MG63 (cell line): Measurements from ENCODE around the gene CCDC9. TPM values are rescaled to one million over a fixed set of nuclear protein-coding genes. Genes with fewer than 3 reads are reported as not detected.
"Not testable (repeated sequence)": the region's sequence is repeated elsewhere in the genome, so short reads cannot be mapped to it uniquely, and the experiment has no call there.

ENCODE experiments used
- DNase-seq: peaks from one replicate; pipeline ENCODE4 v3.0.0-alpha.2; 2020
- H3K27me3 ChIP-seq: fragments of 250-450 bp; sonication (Bioruptor Pico); 2 replicates; pipeline ENCODE4 v1.5.1; 2020; ENCODE audit warnings: mild to moderate bottlenecking, moderate library complexity
- H3K36me3 ChIP-seq: fragments of 250-450 bp; sonication (Bioruptor Pico); 2 replicates; pipeline ENCODE4 v1.5.1; 2020; ENCODE audit warnings: mild to moderate bottlenecking, moderate library complexity
- H3K4me3 ChIP-seq: fragments of 250-450 bp; sonication (Bioruptor Pico); 2 replicates; pipeline ENCODE4 v1.5.1; 2020; ENCODE audit warnings: mild to moderate bottlenecking, moderate library complexity
- H3K9me3 ChIP-seq: fragments of 250-450 bp; sonication (Bioruptor Pico); 2 replicates; pipeline ENCODE4 v1.5.1; 2020; ENCODE audit warnings: mild to moderate bottlenecking, moderate library complexity
- total RNA-seq: library from RNA; depleted of rRNA; stranded (reverse); fragments of >200 nt; shearing (Covaris generic); gene quantifications from 2 replicates; pipeline ENCODE4 v1.2.3, GENCODE V29; 2014; ENCODE audit warnings: low replicate concordance

The CCDC9 gene
- total RNA-seq, 1 experiment from 2014 or later: 22.9 TPM

- peaks cover 16% of the 10 kb centered on the region for H3K36me3 ChIP-seq
- H3K4me3 ChIP-seq: peak overlapping the region; percentile 59
- H3K27me3 ChIP-seq: no peaks in the 10 kb centered on the region
- no peaks in the 10 kb centered on the region for H3K9me3 ChIP-seq
- DNase-seq: no peak
Observed at GRCh38 chr19:47272448-47273312, 16.4 kb downstream of the CCDC9 start.

GRCh38 chr19:47273313-47274070 is 17.2 kb downstream of the CCDC9 start:
- DNase-seq: peak; percentile 95
- peaks cover 8% of the 10 kb centered on the region for H3K36me3 ChIP-seq
- no peaks in the 10 kb centered on the region for H3K9me3 ChIP-seq
- no peaks in the 10 kb centered on the region for H3K27me3 ChIP-seq
- peak overlapping the region; percentile 59 for H3K4me3 ChIP-seq

DNA sequence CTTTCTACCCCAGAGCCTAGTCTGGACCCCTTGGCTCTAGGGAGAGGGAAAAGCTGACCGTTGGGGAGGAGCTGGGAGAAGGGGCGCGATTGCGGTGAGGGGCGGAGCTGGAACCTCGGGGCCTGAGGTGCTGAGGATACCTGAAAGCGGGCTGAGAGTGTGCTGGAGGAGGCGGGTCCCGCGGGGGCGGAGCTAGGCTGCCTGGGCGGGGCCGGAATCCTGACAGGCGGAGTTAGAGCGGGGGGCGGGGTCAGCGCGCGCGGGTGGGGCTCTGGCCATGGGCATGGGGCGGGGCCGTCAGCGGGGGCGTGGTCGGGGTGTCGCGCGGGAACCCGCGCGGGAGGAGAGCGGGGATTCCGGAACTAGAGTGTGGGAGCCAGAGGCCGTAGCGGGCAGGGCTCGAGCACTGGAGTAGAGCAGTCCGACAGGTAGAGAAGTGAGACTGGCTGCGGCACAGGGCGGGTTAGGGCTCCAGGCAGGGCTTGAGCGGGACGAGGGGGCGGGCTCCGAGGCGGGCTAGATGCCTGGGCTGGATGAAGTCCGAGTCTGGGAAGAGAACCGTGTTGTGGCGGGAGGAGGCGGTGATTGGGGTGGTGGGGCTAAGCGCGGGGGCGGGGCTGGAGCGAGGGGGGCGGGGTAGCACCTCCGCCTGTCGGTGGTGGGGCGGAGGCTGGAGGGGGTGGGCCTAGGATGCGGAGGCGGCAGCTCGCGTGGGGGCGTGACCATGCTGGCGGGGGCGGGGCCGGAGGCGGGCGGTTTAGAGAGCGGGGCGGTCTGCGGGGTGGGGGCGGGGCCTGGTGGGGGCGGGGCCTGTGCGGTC is 18.0 kb downstream of the CCDC9 start, which contains the start of gene INAFM1:
TSS of gene INAFM1 (plus strand) at position 815 of the 820 bp plus-strand sequence. CDS start 35 bp downstream, outside the sequence.
- H3K4me3 ChIP-seq: peak within 1 kb of the TSS; percentile 59
- no peaks in the 10 kb centered on the region for H3K27me3 ChIP-seq
- H3K9me3 ChIP-seq: no peaks in the 10 kb centered on the region
- peaks cover 10% of the 10 kb centered on the region for H3K36me3 ChIP-seq
- DNase-seq: peak; percentile 95

- DNase-seq: no peak
- H3K27me3 ChIP-seq: no peaks in the 10 kb centered on the region
- H3K36me3 ChIP-seq: peaks cover 7% of the 10 kb centered on the region
- H3K9me3 ChIP-seq: no peaks in the 10 kb centered on the region
- peak overlapping the region; percentile 32 for H3K4me3 ChIP-seq
Observed at GRCh38 chr19:47274891-47275761, 18.8 kb downstream of the CCDC9 start.

DNA sequence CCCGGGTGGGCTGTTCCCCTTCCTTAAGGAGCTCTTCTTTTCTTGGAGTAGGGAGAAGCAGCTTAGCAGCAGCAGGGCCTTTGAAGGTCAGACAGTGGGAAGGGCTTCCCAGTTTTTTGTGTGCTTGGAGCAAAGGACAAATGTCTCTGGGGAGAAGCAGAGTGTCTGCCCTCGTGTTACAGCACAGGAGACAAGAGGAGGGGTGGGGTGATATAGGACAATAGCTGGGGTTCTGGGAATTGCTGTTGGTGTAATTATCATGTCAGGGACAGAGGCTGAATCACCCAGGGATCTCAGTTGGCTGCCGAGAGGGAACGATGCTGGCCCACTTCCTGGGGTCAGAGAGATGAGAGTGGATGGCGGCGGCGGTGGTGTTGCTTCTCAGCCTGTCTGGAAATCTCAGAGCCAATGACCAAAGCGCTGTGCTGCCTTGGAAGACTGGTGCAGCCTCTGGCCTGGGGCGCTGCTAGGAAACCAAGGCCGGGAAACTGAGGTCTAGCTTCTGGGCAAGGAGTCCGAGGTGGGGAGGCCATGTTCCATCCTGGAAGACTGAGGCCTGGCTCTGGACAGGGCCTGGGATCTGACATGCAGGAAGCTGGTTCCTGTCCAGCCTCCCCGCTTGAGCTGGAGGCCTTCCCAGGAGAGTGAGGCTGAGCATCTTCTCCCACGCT is 19.6 kb downstream of the CCDC9 start:
- DNase-seq: peak; percentile 59
- no peak overlapping the region for H3K4me3 ChIP-seq
- no peaks in the 10 kb centered on the region for H3K9me3 ChIP-seq
- H3K27me3 ChIP-seq: no peaks in the 10 kb centered on the region
- peaks cover 3% of the 10 kb centered on the region for H3K36me3 ChIP-seq

- not testable (repeated sequence) for H3K4me3 ChIP-seq, H3K9me3 ChIP-seq, DNase-seq, H3K27me3 ChIP-seq, H3K36me3 ChIP-seq
Observed at GRCh38 chr19:47276513-47276912, 20.2 kb downstream of the CCDC9 start.

DNA sequence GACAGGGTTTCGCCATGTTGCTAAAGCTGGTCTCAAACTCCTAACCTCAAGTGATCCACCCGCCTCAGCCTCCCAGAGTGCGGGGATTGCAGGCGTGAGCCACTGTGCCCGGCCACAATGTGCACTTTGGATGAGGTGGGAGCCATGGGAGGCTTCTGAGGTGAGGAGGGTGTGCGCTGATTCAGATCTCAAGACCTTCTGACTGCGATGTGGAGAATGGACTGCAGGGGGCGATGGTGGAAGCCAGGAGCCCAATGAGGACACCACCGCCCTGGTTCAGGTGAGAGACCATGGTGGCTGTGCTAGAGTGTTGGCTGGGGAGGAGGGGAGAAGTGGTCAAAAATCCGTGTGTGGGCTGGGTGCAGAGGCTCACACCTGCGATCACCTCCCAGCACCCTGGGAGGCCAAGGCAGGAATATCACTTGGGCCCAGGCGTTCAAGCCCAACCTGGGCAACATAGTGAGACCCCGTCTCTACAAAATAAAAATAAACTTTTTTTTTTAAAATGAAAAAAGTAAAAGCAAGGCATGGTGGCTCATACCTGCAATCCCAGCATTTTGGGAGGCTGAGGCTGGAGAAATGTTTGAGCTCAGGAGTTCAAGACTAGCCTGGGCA is 24.0 kb downstream of the CCDC9 start:
- DNase-seq: peak; percentile 28
- Histone ChIP-seq H3K36me3 (peaks cover 6% of the 10 kb centered on the region), H3K4me3 (no peak overlapping the region), H3K9me3 (no peaks in the 10 kb centered on the region), H3K27me3 (no peaks in the 10 kb centered on the region)

DNA sequence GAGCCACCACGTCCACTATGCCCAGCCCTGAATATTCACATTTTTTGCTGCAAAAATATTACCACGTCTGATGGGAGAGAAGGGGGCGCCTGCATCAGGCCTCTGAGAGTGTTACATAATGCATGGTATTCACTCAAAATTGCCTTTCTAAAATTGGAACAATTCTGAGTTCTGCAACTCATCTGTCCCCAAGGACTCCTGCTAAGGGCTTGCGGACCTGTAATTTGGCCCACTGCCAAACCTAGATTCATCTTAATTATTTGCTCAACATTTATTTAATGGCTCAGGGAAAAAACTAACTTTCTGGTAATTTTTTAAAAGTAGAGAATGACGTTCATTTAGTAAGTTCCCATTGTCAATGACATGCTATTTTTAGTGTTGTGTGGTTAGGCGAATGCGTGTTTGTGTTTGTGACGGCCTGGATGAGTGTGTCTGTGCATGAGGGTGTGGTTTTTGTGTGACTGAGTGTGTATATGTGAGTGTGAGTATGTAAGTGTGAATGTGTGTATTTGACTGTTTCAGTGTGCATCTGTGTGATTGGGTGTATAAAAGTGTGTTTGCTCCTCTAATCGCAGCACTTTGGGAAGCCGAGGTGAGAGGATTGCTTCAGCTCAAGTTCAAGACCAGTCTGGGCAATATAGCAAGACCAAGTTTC is 27.2 kb downstream of the CCDC9 start:
- no peak for DNase-seq
- Histone ChIP-seq H3K27me3 (no peaks in the 10 kb centered on the region), H3K9me3 (no peaks in the 10 kb centered on the region; the same call in 1 of the 2 replicates), H3K4me3 (no peak overlapping the region), H3K36me3 (peaks cover 6% of the 10 kb centered on the region)

GRCh38 chr19:47284324-47284899 is 28.1 kb downstream of the CCDC9 start:
- H3K27me3 ChIP-seq: no peaks in the 10 kb centered on the region
- no peak overlapping the region for H3K4me3 ChIP-seq
- no peak for DNase-seq

DNA sequence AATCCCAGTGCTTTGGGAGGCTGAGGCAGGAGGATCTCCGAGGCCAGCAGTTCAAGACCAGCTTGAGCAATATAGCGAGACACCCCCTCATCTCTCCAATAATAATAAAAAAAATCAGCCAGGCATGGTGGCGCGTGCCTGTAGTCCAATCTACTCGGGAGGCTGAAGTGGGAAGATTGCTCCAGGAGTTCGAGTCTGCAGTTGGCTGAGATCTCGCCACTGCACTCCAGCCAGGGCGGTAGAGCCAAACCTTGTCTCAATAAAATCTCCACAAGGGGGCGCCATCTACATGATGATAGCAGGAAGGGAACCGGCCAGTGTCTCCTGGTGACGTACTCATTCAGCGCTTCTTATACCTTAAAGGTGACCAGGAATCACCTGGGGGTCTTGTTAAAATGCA is 39.7 kb downstream of the CCDC9 start:
- no peak overlapping the region for H3K4me3 ChIP-seq
- H3K27me3 ChIP-seq: no peaks in the 10 kb centered on the region
- no peaks in the 10 kb centered on the region for H3K36me3 ChIP-seq
- peak; percentile 60 for DNase-seq
- no peaks in the 10 kb centered on the region for H3K9me3 ChIP-seq

More at GRCh38 chr19:47284324-47284899, 28.1 kb downstream of the CCDC9 start:
- peaks cover 3% of the 10 kb centered on the region; the same call in 1 of the 2 replicates for H3K36me3 ChIP-seq
- no peaks in the 10 kb centered on the region; the same call in 1 of the 2 replicates for H3K9me3 ChIP-seq

DNA sequence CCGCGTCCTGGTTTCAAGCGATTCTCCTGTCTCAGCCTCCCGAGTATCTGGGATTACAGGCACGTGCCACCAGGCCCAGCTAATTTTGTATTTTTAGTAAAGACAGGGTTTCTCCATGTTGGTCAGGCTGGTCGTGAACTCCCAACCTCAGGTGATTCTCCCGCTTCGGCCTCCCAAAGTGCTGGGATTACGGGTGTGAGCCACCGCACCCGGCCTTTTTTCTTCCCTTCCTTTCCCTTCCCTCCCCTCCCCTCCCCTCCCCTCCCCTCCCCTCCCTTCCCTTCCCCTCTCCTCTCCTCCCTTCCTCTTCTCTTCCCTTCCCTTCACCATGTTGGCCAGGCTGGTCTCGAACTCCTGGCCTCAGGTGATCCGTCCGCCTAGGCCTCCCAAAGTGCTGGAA is 44.5 kb downstream of the CCDC9 start:
- not testable (repeated sequence) for H3K36me3 ChIP-seq, H3K4me3 ChIP-seq, H3K27me3 ChIP-seq, DNase-seq, H3K9me3 ChIP-seq

DNA sequence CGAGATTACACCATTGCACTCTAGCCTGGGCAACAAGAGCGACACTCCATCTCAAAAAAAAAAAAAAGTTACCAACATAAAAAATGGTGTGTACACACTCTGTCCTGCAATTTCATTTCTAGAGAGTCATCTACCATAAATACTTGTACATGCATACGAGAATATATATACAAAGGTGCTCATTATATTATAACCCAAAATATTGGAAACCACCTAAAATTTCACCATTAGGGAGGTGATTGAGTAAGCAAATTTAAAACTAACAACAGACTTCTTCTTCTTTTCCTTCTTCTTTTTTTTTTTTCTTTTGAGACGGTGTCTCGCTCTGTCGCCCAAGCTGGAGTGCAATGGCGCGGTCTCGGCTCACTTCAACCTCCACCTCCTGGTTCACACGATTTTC is 45.9 kb downstream of the CCDC9 start:
- H3K36me3 ChIP-seq: no peaks in the 10 kb centered on the region
- DNase-seq: no peak
- no peak overlapping the region for H3K4me3 ChIP-seq
- H3K9me3 ChIP-seq: no peaks in the 10 kb centered on the region
- no peaks in the 10 kb centered on the region for H3K27me3 ChIP-seq

- Histone ChIP-seq H3K36me3 (no peaks in the 10 kb centered on the region), H3K27me3 (no peaks in the 10 kb centered on the region), H3K9me3 (no peaks in the 10 kb centered on the region), H3K4me3 (no peak overlapping the region)
- DNase-seq: no peak
Observed at GRCh38 chr19:47303966-47304365, 47.6 kb downstream of the CCDC9 start.

- no peaks in the 10 kb centered on the region for H3K9me3 ChIP-seq
- H3K4me3 ChIP-seq: 0 out of 2 replicates have a peak overlapping the region, but pooled peaks have one; percentile 5
- H3K27me3 ChIP-seq: no peaks in the 10 kb centered on the region
- H3K36me3 ChIP-seq: no peaks in the 10 kb centered on the region
- DNase-seq: peak; percentile 75
Observed at GRCh38 chr19:47305309-47305751, 49.0 kb downstream of the CCDC9 start.
